H1 (cell line): ENCODE data around the gene SERPINE2. TPM values are rescaled to one million over a fixed set of nuclear protein-coding genes. Genes with fewer than 3 reads are reported as not detected.

Experiments used
- CTCF ChIA-PET: fragments of 300-600 bp; sonication (Branson Sonifier 250); formaldehyde crosslinking; loops from one replicate; lab custom pipeline; 2021; ENCODE audit not compliant: partially characterized antibody; lab: Charles Lee
- POLR2A ChIA-PET: fragments of 300-600 bp; sonication (Branson Sonifier 250); formaldehyde crosslinking; loops from one replicate; lab custom pipeline; 2021; ENCODE audit warnings: inconsistent platforms; ENCODE audit not compliant: partially characterized antibody; lab: Charles Lee
- DNase-seq, 2 experiments: peaks; one replicate each; pipeline versions ENCODE4 v3.0.0 to v3.0.0-alpha.2; 2010 to 2022; ENCODE audit warnings: low spot score in 2 of 2, low read depth in 1 of 2, mixed read lengths in 1 of 2
- FAIRE-seq: peaks from 2 replicates; lab custom pipeline; 2011; peaks lifted over from hg19 to GRCh38; lab: Jason Lieb, UNC
- H2AFZ ChIP-seq: 2 replicates; pipeline ENCODE4 v1.8.1; 2012; ENCODE audit warnings: low read length, inconsistent platforms
- H2AK5ac ChIP-seq: 2 replicates; pipeline ENCODE4 v1.6.1; 2013; ENCODE audit warnings: low read depth, low read length
- H2BK120ac ChIP-seq: replicated peaks from 2 replicates; pipeline ENCODE3; 2013; ENCODE audit warnings: low read depth, low read length, inconsistent platforms
- H2BK12ac ChIP-seq: 2 replicates; pipeline ENCODE4 v1.6.1; 2013; ENCODE audit warnings: low read depth, low read length
- H2BK15ac ChIP-seq: 2 replicates; pipeline ENCODE4 v1.6.1; 2013; ENCODE audit warnings: low read length
- H2BK20ac ChIP-seq: 2 replicates; pipeline ENCODE4 v1.6.1; 2013; ENCODE audit warnings: low read length
- H2BK5ac ChIP-seq: 2 replicates; pipeline ENCODE4 v1.6.1; 2013; ENCODE audit warnings: low read depth, low read length
- H3K14ac ChIP-seq: 2 replicates; pipeline ENCODE4 v1.6.1; 2013; ENCODE audit warnings: inconsistent platforms; ENCODE audit not compliant: insufficient read length
- H3K18ac ChIP-seq: 2 replicates; pipeline ENCODE4 v1.6.1; 2013; ENCODE audit warnings: low read length; ENCODE audit errors: extremely low read depth
- H3K23ac ChIP-seq: 2 replicates; pipeline ENCODE4 v1.6.1; 2013; ENCODE audit warnings: inconsistent platforms; ENCODE audit not compliant: insufficient read length
- H3K23me2 ChIP-seq: 2 replicates; pipeline ENCODE4 v1.6.1; 2013; ENCODE audit warnings: low read depth, low read length
- H3K27ac ChIP-seq: 2 replicates; pipeline ENCODE4 v1.6.1; 2011; ENCODE audit warnings: low read depth, low read length, inconsistent platforms
- H3K27me3 ChIP-seq, 4 experiments: replicated peaks in 1 of 4; 1 replicate in 1 of 4; 2 replicates in 3 of 4; pipeline versions ENCODE4 v1.6.1 to v1.8.1; 2011 to 2013; ENCODE audit warnings: low read length in 3 of 4, mild to moderate bottlenecking in 3 of 4, inconsistent platforms in 2 of 4, mixed read lengths in 2 of 4, moderate library complexity in 1 of 4; ENCODE audit not compliant: control insufficient read depth in 3 of 4, insufficient read depth in 3 of 4; ENCODE audit errors: extremely low read depth in 1 of 4
- H3K36me3 ChIP-seq, 4 experiments: 2 replicates each; pipeline versions ENCODE4 v1.6.1 to v1.8.1; 2011 to 2013; ENCODE audit warnings: mild to moderate bottlenecking in 4 of 4, low read length in 3 of 4, moderate library complexity in 2 of 4, control low read depth in 1 of 4, inconsistent platforms in 1 of 4; ENCODE audit not compliant: insufficient read depth in 4 of 4, control insufficient read depth in 2 of 4
- H3K4ac ChIP-seq: replicated peaks from 2 replicates; pipeline ENCODE3; 2013; ENCODE audit warnings: low read length, low read depth, mixed read lengths, inconsistent platforms; ENCODE audit not compliant: insufficient read length
- H3K4me1 ChIP-seq, 4 experiments: replicated peaks in 1 of 4; 1 replicate in 1 of 4; 2 replicates in 3 of 4; pipeline versions ENCODE4 v1.6.1 to v1.8.1; 2011 to 2013; ENCODE audit warnings: low read length in 3 of 4, inconsistent platforms in 2 of 4, mixed read lengths in 1 of 4; ENCODE audit not compliant: insufficient read depth in 4 of 4, control insufficient read depth in 3 of 4
- H3K4me2 ChIP-seq, 2 experiments: 2 replicates each; pipeline versions ENCODE4 v1.6.1 to v1.8.1; 2011 to 2013; ENCODE audit warnings: low read depth in 2 of 2, low read length in 2 of 2, control low read depth in 1 of 2, inconsistent platforms in 1 of 2, mild to moderate bottlenecking in 1 of 2; ENCODE audit not compliant: insufficient read depth in 1 of 2
- H3K4me3 ChIP-seq, 4 experiments: fragments of 200-600, 300-600 bp in 1 of 4; sonication (generic), shearing (Covaris generic), sonication (Bioruptor Twin) in 1 of 4; 2 replicates each; pipeline versions ENCODE4 v1.5.1 to v1.8.1; 2011 to 2016; ENCODE audit warnings: low read length in 4 of 4, low read depth in 3 of 4, control low read depth in 2 of 4, inconsistent platforms in 2 of 4, mild to moderate bottlenecking in 2 of 4, mixed read lengths in 1 of 4, moderate library complexity in 1 of 4; ENCODE audit not compliant: insufficient read depth in 2 of 4; ENCODE audit errors: extremely low read depth in 1 of 4
- H3K56ac ChIP-seq: replicated peaks from 2 replicates; pipeline ENCODE3; 2013; ENCODE audit warnings: low read depth, mild to moderate bottlenecking, mixed read lengths, low read length, inconsistent platforms; ENCODE audit not compliant: insufficient read length
- H3K79me1 ChIP-seq: 2 replicates; pipeline ENCODE4 v1.6.1; 2013; ENCODE audit warnings: low read depth, low read length, control low read depth
- H3K79me2 ChIP-seq, 2 experiments: 2 replicates each; pipeline versions ENCODE4 v1.6.1 to v1.8.1; 2012 to 2013; ENCODE audit warnings: low read length in 2 of 2, mild to moderate bottlenecking in 2 of 2, inconsistent platforms in 1 of 2; ENCODE audit not compliant: insufficient read depth in 2 of 2, control insufficient read depth in 1 of 2
- H3K9ac ChIP-seq, 4 experiments: replicated peaks in 1 of 4; 1 replicate in 1 of 4; 2 replicates in 3 of 4; pipeline versions ENCODE4 v1.6.1 to v1.8.1; 2011 to 2013; ENCODE audit warnings: low read depth in 3 of 4, low read length in 3 of 4, control low read depth in 2 of 4, mild to moderate bottlenecking in 2 of 4, moderate library complexity in 2 of 4, inconsistent platforms in 1 of 4; ENCODE audit errors: extremely low read depth in 1 of 4
- H3K9me3 ChIP-seq, 2 experiments: 2 replicates each; pipeline versions ENCODE4 v1.6.1 to v1.8.1; 2012 to 2013; ENCODE audit warnings: mild to moderate bottlenecking in 2 of 2, moderate library complexity in 2 of 2, control low read depth in 1 of 2, inconsistent platforms in 1 of 2, low read depth in 1 of 2, low read length in 1 of 2, mixed read lengths in 1 of 2; ENCODE audit not compliant: insufficient read depth in 2 of 2
- H4K20me1 ChIP-seq, 2 experiments: replicated peaks in 1 of 2; 2 replicates each; pipeline versions ENCODE3 to v1.8.1; 2011 to 2013; ENCODE audit warnings: inconsistent platforms in 2 of 2, low read length in 2 of 2, mild to moderate bottlenecking in 1 of 2; ENCODE audit not compliant: insufficient read depth in 2 of 2, control insufficient read depth in 1 of 2
- H4K5ac ChIP-seq: 2 replicates; pipeline ENCODE4 v1.6.1; 2013; ENCODE audit warnings: low read length, low read depth, mixed read lengths, inconsistent platforms; ENCODE audit not compliant: insufficient read length
- H4K8ac ChIP-seq: 2 replicates; pipeline ENCODE4 v1.8.0; 2013; ENCODE audit warnings: mild to moderate bottlenecking, moderate library complexity, low read length, inconsistent platforms; ENCODE audit not compliant: insufficient read depth; ENCODE audit errors: extremely low read depth
- H4K91ac ChIP-seq: replicated peaks from 2 replicates; pipeline ENCODE3; 2013; ENCODE audit warnings: low read length, mixed read lengths, inconsistent platforms; ENCODE audit not compliant: insufficient read length
- CBX8 ChIP-seq: fragments of 300-800, 300-1000 bp; sonication (generic); IDR thresholded peaks from 2 replicates; pipeline ENCODE4 v1.7.1; 2016; ENCODE audit warnings: low read depth, low read length, borderline replicate concordance
- RXRA ChIP-seq: IDR thresholded peaks from 2 replicates; pipeline ENCODE4 v1.6.1; 2011; ENCODE audit warnings: low read depth, mild to moderate bottlenecking, low read length, moderate library complexity; ENCODE audit not compliant: insufficient read depth
- TBP ChIP-seq: IDR thresholded peaks from 2 replicates; pipeline ENCODE4 v1.6.1; 2011; ENCODE audit warnings: low read depth, low read length, improper control_type of control experiment
- WGBS, 2 experiments: shearing (Covaris generic) in 1 of 2; methylation state at CpG; one replicate each; pipeline versions ENCODE4 v1.1.6 to v1.1.7; 2013 to 2015; ENCODE audit warnings: low lambda C conversion rate in 2 of 2, mixed read lengths in 2 of 2, inconsistent platforms in 1 of 2, low coverage in 1 of 2, missing lambda C conversion rate in 1 of 2; ENCODE audit not compliant: insufficient replicate concordance in 2 of 2, insufficient coverage in 1 of 2, insufficient read length in 1 of 2; ENCODE audit errors: extremely low coverage in 1 of 2, missing lambda C conversion rate in 1 of 2; 5-methylcytosine and 5-hydroxymethylcytosine counted together
- polyA plus RNA-seq, 7 experiments: library from polyadenylated mRNA; depleted of rRNA in 3 of 7; stranded (reverse) in 5 of 7; unstranded in 2 of 7; fragments of >200 nt in 5 of 7; fragments of 200-250 nt in 2 of 7; gene quantifications; 1 replicate in 5 of 7; 2 replicates in 1 of 7; 4 replicates in 1 of 7; pipeline versions ENCODE4 v1.2.1 to v1.2.3, GENCODE V29; 2011 to 2013; ENCODE audit warnings: missing spikeins in 2 of 7, mixed read lengths in 2 of 7
- total RNA-seq: library from RNA; stranded (reverse); fragmentation: NEBNext Ultra II Directional; extraction: Animal tissue kit (Norgen Biotek cat#: 25700); gene quantifications from 2 replicates; pipeline ENCODE4 v1.2.1, GENCODE V29; 2021

The SERPINE2 gene
- total and polyA plus RNA-seq, 2 of the 8 experiments (the other 6 are each of a cell fraction or from before 2014, with no cell fraction given) = 26.2 to 76.0 TPM

DNA sequence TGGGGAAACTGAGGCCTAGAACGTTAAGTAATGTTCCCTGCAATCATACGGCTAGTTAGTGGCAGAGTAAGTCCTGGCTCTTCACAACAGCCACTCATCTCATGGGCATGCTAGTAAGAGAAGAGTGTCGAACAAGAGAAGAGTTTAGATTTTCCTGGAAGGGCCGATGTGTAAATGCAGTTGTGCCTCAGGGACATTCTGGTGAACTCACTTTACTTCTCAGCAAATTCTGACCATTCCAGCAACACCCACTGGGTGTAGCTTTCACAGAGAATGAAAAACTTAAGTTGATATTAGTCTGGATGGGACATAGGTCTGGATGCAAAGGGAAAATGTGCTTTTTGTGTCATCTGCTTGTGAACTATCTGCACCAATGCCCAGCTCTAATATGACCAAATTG is 58.3 kb downstream of the SERPINE2 start:
- no peaks in the 10 kb centered on the region for H3K79me1 ChIP-seq
- no peak overlapping the region for H2BK12ac ChIP-seq
- no peak overlapping the region for H4K8ac ChIP-seq
- no peak overlapping the region for H3K56ac ChIP-seq
- no peak overlapping the region for H2BK15ac ChIP-seq
- H3K79me2 ChIP-seq = no peaks in the 10 kb centered on the region
- no peak overlapping the region for H2BK120ac ChIP-seq
- H3K4me1 ChIP-seq = no peaks in the 10 kb centered on the region
- no peak overlapping the region for H2BK20ac ChIP-seq
- H3K9ac ChIP-seq = no peak overlapping the region
- H3K4me3 ChIP-seq = no peak overlapping the region
- peaks cover 3 to 20% (median 13%) of the 10 kb centered on the region in 4 experiments; a peak in 7 of 8 replicates for H3K36me3 ChIP-seq
- H3K23me2 ChIP-seq = no peaks in the 10 kb centered on the region
- H4K20me1 ChIP-seq = no peaks in the 10 kb centered on the region
- DNase-seq = no peak
- no peak overlapping the region for H2AK5ac ChIP-seq
- no peak overlapping the region for H4K91ac ChIP-seq
- peaks cover 0 to 1% (median 0%) of the 10 kb centered on the region in 4 experiments; a peak in 1 of 7 replicates for H3K27me3 ChIP-seq
- no peak overlapping the region for H3K27ac ChIP-seq
- ChIA-PET CTCF (interaction anchor here (0.6 to 18.2 kb wide), 10 partner anchors 10 to 902 kb away, joined by 3 to 282 read pairs (median 4); partner anchors contain the start of gene SERPINE2), POLR2A (interaction anchor here (0.6 kb wide), 1 partner anchor 103 kb away, joined by 3 read pairs; no protein-coding TSS in a partner anchor)
- H3K4me2 ChIP-seq = no peak overlapping the region
- no peak overlapping the region for H3K18ac ChIP-seq
- H3K4ac ChIP-seq = no peak overlapping the region
- H4K5ac ChIP-seq = no peak overlapping the region
- no peak overlapping the region for H3K14ac ChIP-seq
- no peak for FAIRE-seq
- WGBS, 2 experiments = 92% methylated on average over 4 of the region's 4 CpGs; no CpG with 5 or more reads in 1 of the 2 experiments
- H2AFZ ChIP-seq = no peak overlapping the region
- no peaks in the 10 kb centered on the region for H3K9me3 ChIP-seq
- no peak overlapping the region for H3K23ac ChIP-seq
- H2BK5ac ChIP-seq = no peak overlapping the region
- TF ChIP-seq RXRA = no peak
- no peak for TF ChIP-seq CBX8
- no peak for TF ChIP-seq TBP
